ENCODE results near the gene DIPK2A.

The DIPK2A gene

GRCh38 chr3:143958966-143959365 lies 12.7 kb upstream of the DIPK2A start:
- TF ChIP-seq CTCF (conservative IDR thresholded peaks at IDR 0.05; ENCODE audit: control insufficient read depth, insufficient read depth, low read depth, low read length) = no peak
- H3K4me3 ChIP-seq (ENCODE audit: control insufficient read depth, low read depth, low read length) = no peak overlapping the region
- no peak for DNase-seq (ENCODE audit: low read depth)

- no peak for DNase-seq (ENCODE audit: low read depth)
- TF ChIP-seq CTCF (conservative IDR thresholded peaks at IDR 0.05; ENCODE audit: control insufficient read depth, insufficient read depth, low read depth, low read length) = no peak
- no peak overlapping the region for H3K4me3 ChIP-seq (ENCODE audit: control insufficient read depth, low read depth, low read length)
These were observed 10.3 kb upstream of the DIPK2A start for GRCh38 chr3:143961342-143961741.

- no peak overlapping the region for H3K4me3 ChIP-seq (ENCODE audit: control insufficient read depth, low read depth, low read length)
- no peak for TF ChIP-seq CTCF (conservative IDR thresholded peaks at IDR 0.05; ENCODE audit: control insufficient read depth, insufficient read depth, low read depth, low read length)
- DNase-seq (ENCODE audit: low read depth) = peak; percentile 54
These were observed 7.7 kb upstream of the DIPK2A start for GRCh38 chr3:143963946-143964345.

GRCh38 chr3:143970773-143971358 lies 757 bp upstream of the DIPK2A start:
- TF ChIP-seq CTCF (conservative IDR thresholded peaks at IDR 0.05; ENCODE audit: control insufficient read depth, insufficient read depth, low read depth, low read length) = no peak
- peak overlapping the region; percentile 88 for H3K4me3 ChIP-seq (ENCODE audit: control insufficient read depth, low read depth, low read length)
- peak; percentile 38 for DNase-seq (ENCODE audit: low read depth)

- peak overlapping the region; percentile 88 for H3K4me3 ChIP-seq (ENCODE audit: control insufficient read depth, low read depth, low read length)
- no peak for TF ChIP-seq CTCF (conservative IDR thresholded peaks at IDR 0.05; ENCODE audit: control insufficient read depth, insufficient read depth, low read depth, low read length)
- no peak for DNase-seq (ENCODE audit: low read depth)
These were observed 507 bp downstream of the DIPK2A start for GRCh38 chr3:143972155-143972504.

- peak overlapping the region; percentile 88 for H3K4me3 ChIP-seq (ENCODE audit: control insufficient read depth, low read depth, low read length)
- peak; percentile 54 for TF ChIP-seq CTCF (conservative IDR thresholded peaks at IDR 0.05; ENCODE audit: control insufficient read depth, insufficient read depth, low read depth, low read length)
- peak; percentile 58 for DNase-seq (ENCODE audit: low read depth)
These were observed 1.1 kb downstream of the DIPK2A start for GRCh38 chr3:143972505-143973258.

All from fibroblast of mammary gland (primary cell).